A549 (cell line): Measurements from ENCODE around the gene EPHB1. TPM values are rescaled to one million over a fixed set of nuclear protein-coding genes. Genes with fewer than 3 reads are reported as not detected.

Source experiments
- ATAC-seq, 2 experiments: fragments of 200-7000 bp in 1 of 2; fragments of >200 bp in 1 of 2; cut with Nextera tagmentation in 1 of 2; cut with Tn5 transposase in 1 of 2; 3 replicates each; pipeline versions ENCODE4 v1.8.0 to v1.9.1; 2018 to 2020; ENCODE audit warnings: mild to moderate bottlenecking in 1 of 2, moderate library complexity in 1 of 2
- CTCF ChIA-PET: fragments of 300-600 bp; sonication (Branson Sonifier 250); formaldehyde crosslinking; extraction: SDS; loops from one replicate; lab custom pipeline; 2021; ENCODE audit warnings: antibody characterized with exemption, inconsistent platforms; lab: Yijun Ruan, JAX
- POLR2A ChIA-PET: fragments of 350-600 bp; formaldehyde crosslinking; extraction: SDS; loops from one replicate; lab custom pipeline; 2021; ENCODE audit warnings: antibody characterized with exemption, inconsistent platforms; lab: Yijun Ruan, JAX
- DNase-seq, 2 experiments: peaks; one replicate each; pipeline versions ENCODE4 v3.0.0 to v3.0.0-alpha.2; 2011 to 2016; ENCODE audit warnings: low read depth in 1 of 2, low spot score in 1 of 2
- FAIRE-seq: peaks from 2 replicates; lab custom pipeline; 2011; peaks lifted over from hg19 to GRCh38; lab: Jason Lieb, UNC
- H3K27ac ChIP-seq, 2 experiments: fragments of >200 bp; sonication (Bioruptor Twin); formaldehyde crosslinking; 3 replicates each; pipeline ENCODE4 v1.5.1; 2016 to 2017
- H3K4me1 ChIP-seq: fragments of >200 bp; sonication (Bioruptor Twin); formaldehyde crosslinking; 3 replicates; pipeline ENCODE4 v1.6.1; 2016
- H3K4me2 ChIP-seq: fragments of >200 bp; sonication (Bioruptor Twin); formaldehyde crosslinking; 3 replicates; pipeline ENCODE4 v1.6.1; 2016
- H3K4me3 ChIP-seq: fragments of >200 bp; sonication (Bioruptor Twin); formaldehyde crosslinking; 3 replicates; pipeline ENCODE4 v1.5.1; 2016
- H3K9me3 ChIP-seq: fragments of >200 bp; sonication (Bioruptor Twin); formaldehyde crosslinking; 3 replicates; pipeline ENCODE4 v1.6.1; 2016
- ATOH8 ChIP-seq: fragments of 250-450 bp; sonication (Bioruptor Pico); IDR thresholded peaks from 2 replicates; pipeline ENCODE4 v1.5.0; 2020; ENCODE audit warnings: low read depth, mild to moderate bottlenecking, moderate library complexity
- BHLHE40 ChIP-seq: IDR thresholded peaks from 2 replicates; pipeline ENCODE4 v1.6.1; 2012; ENCODE audit warnings: low read depth, low read length, inconsistent platforms
- CHD4 ChIP-seq: fragments of 200-600 bp; sonication (generic); IDR thresholded peaks from 2 replicates; pipeline ENCODE4 v1.6.1; 2016; ENCODE audit warnings: antibody characterized with exemption, mild to moderate bottlenecking, borderline replicate concordance
- E2F6 ChIP-seq: IDR thresholded peaks from 2 replicates; pipeline ENCODE4 v1.6.1; 2012; ENCODE audit warnings: low read depth, borderline replicate concordance
- EHF ChIP-seq: fragments of 250-450 bp; sonication (Bioruptor Pico); IDR thresholded peaks from 2 replicates; pipeline ENCODE4 v1.5.0; 2020; ENCODE audit warnings: mild to moderate bottlenecking
- ELK1 ChIP-seq: fragments of 150-350 bp; IDR thresholded peaks from 2 replicates; pipeline ENCODE4 v1.6.1; 2014; ENCODE audit warnings: low read depth, mild to moderate bottlenecking, low read length
- FOSB ChIP-seq: fragments of 250-450 bp; sonication (Bioruptor Pico); IDR thresholded peaks from 2 replicates; pipeline ENCODE4 v1.5.0; 2020; ENCODE audit warnings: mild to moderate bottlenecking, moderate library complexity
- FOSL2 ChIP-seq, 2 experiments: fragments of 450-650 bp in 1 of 2; fragments of >200 bp in 1 of 2; sonication (Bioruptor Twin) in 1 of 2; formaldehyde crosslinking; IDR thresholded peaks; 2 replicates each; pipeline versions ENCODE4 v1.5.0 to v1.6.1; 2016 to 2020; ENCODE audit warnings: mild to moderate bottlenecking in 1 of 2, moderate library complexity in 1 of 2
- HDAC2 ChIP-seq: fragments of 200-600 bp; sonication (generic); IDR thresholded peaks from 2 replicates; pipeline ENCODE4 v1.6.1; 2016
- HMGXB4 ChIP-seq: fragments of 250-450 bp; sonication (Bioruptor Pico); IDR thresholded peaks from 2 replicates; pipeline ENCODE4 v1.5.0; 2021; ENCODE audit warnings: mild to moderate bottlenecking, moderate library complexity, borderline replicate concordance
- HOXB5 ChIP-seq: fragments of 250-450 bp; sonication (Bioruptor Pico); IDR thresholded peaks from 2 replicates; pipeline ENCODE4 v1.5.0; 2020; ENCODE audit warnings: mild to moderate bottlenecking, moderate library complexity
- JUNB ChIP-seq: fragments of >200 bp; sonication (Bioruptor Twin); formaldehyde crosslinking; IDR thresholded peaks from 2 replicates; pipeline ENCODE4 v1.6.1; 2016
- KDM5A ChIP-seq: fragments of 200-600 bp; sonication (generic); IDR thresholded peaks from 2 replicates; pipeline ENCODE4 v1.6.1; 2016; ENCODE audit warnings: antibody characterized with exemption, mild to moderate bottlenecking
- MAX ChIP-seq: IDR thresholded peaks from 2 replicates; pipeline ENCODE4 v1.6.1; 2012
- MAZ ChIP-seq: fragments of 150-350 bp; IDR thresholded peaks from 2 replicates; pipeline ENCODE4 v1.6.1; 2014; ENCODE audit warnings: antibody characterized with exemption, low read depth, low read length, borderline replicate concordance
- MYC ChIP-seq: IDR thresholded peaks from 2 replicates; pipeline ENCODE4 v1.6.1; 2012; ENCODE audit warnings: mild to moderate bottlenecking, inconsistent platforms, low read length, improper control_type of control experiment, borderline replicate concordance
- NPAS2 ChIP-seq: fragments of 250-450 bp; sonication (Bioruptor Pico); IDR thresholded peaks from 2 replicates; pipeline ENCODE4 v1.8.0; 2022; ENCODE audit warnings: mild to moderate bottlenecking, moderate library complexity, borderline replicate concordance
- NR3C1 ChIP-seq: fragments of >200 bp; sonication (Bioruptor Twin); formaldehyde crosslinking; IDR thresholded peaks from 3 replicates; pipeline ENCODE4 v1.6.1; 2017
- PBX3 ChIP-seq: IDR thresholded peaks from 2 replicates; pipeline ENCODE4 v1.6.1; 2012
- PHF8 ChIP-seq: fragments of 200-600 bp; sonication (generic); IDR thresholded peaks from 2 replicates; pipeline ENCODE4 v1.6.1; 2016; ENCODE audit warnings: low read depth, mild to moderate bottlenecking, antibody characterized with exemption, moderate library complexity, borderline replicate concordance
- POLR2A ChIP-seq: IDR thresholded peaks from 2 replicates; pipeline ENCODE4 v1.6.1; 2012; ENCODE audit warnings: mild to moderate bottlenecking, low read length
- SREBF2 ChIP-seq: fragments of 450-650 bp; IDR thresholded peaks from 2 replicates; pipeline ENCODE4 v1.6.1; 2014; ENCODE audit warnings: mild to moderate bottlenecking, moderate library complexity
- ZNF302 ChIP-seq: fragments of 250-450 bp; sonication (Bioruptor Pico); IDR thresholded peaks from 2 replicates; pipeline ENCODE4 v1.9.0; 2021; ENCODE audit warnings: inconsistent platforms, mild to moderate bottlenecking, moderate library complexity
- WGBS: methylation state at CpG from one replicate; pipeline ENCODE4 v1.1.6; 2017; ENCODE audit errors: missing lambda C conversion rate; 5-methylcytosine and 5-hydroxymethylcytosine counted together
- polyA plus RNA-seq, 4 experiments: library from polyadenylated mRNA; depleted of rRNA in 3 of 4; stranded (reverse); fragments of >200 nt; fragmentation: RNase III in 1 of 4; extraction: RNeasy Plus Mini Kit Qiagen cat#74134 plus additional on column Dnase treatment in 1 of 4; gene quantifications; 2 replicates in 3 of 4; 3 replicates in 1 of 4; pipeline ENCODE4 v1.2.3, GENCODE V29; 2011 to 2017

EPHB1 gene
- polyA plus RNA-seq, 2 of the 4 experiments (the other 2 are of a cell fraction) = 0.18 to 0.21 TPM

- 46% methylated on average over 2 of the region's 2 CpGs for WGBS
- POLR2A ChIA-PET = no interaction called here
- CTCF ChIA-PET = no interaction called here
- no peak overlapping the region for H3K4me3 ChIP-seq
- ATAC-seq (no peak), FAIRE-seq (no peak), DNase-seq (no peak)
- no peak overlapping the region for H3K4me2 ChIP-seq
- TF ChIP-seq NR3C1 (no peak), ZNF302 (CRISPR knock-in tag) (no peak), CHD4 (no peak), BHLHE40 (no peak), MYC (no peak), FOSL2 (IDR thresholded peaks at IDR 0.05) (no peak), FOSL2 (CRISPR knock-in tag; IDR thresholded peaks at IDR 0.05) (no peak), ATOH8 (CRISPR knock-in tag) (no peak), HMGXB4 (CRISPR knock-in tag) (no peak), FOSB (CRISPR knock-in tag) (no peak), HDAC2 (no peak), SREBF2 (no peak), JUNB (no peak), MAZ (no peak), EHF (CRISPR knock-in tag) (no peak), PBX3 (no peak), MAX (no peak), NPAS2 (no peak), PHF8 (no peak), E2F6 (no peak)
- TF ChIP-seq, all 56 proteins: peak for 0
- Histone ChIP-seq H3K27ac (no peak overlapping the region), H3K9me3 (no peaks in the 10 kb centered on the region), H3K4me1 (no peaks in the 10 kb centered on the region)
Measured at GRCh38 chr3:134847349-134847748, 52.3 kb downstream of the EPHB1 start.

- H3K4me3 ChIP-seq = no peak overlapping the region
- no peak for FAIRE-seq
- 8% methylated on average over 6 of the region's 6 CpGs for WGBS
Measured at GRCh38 chr3:134849561-134849960, 54.5 kb downstream of the EPHB1 start.

GRCh38 chr3:134850761-134851160 is 55.7 kb downstream of the EPHB1 start:
- H3K4me2 ChIP-seq = no peak overlapping the region
- no peaks in the 10 kb centered on the region for H3K9me3 ChIP-seq
- no peak overlapping the region for H3K4me3 ChIP-seq
- no peaks in the 10 kb centered on the region for H3K4me1 ChIP-seq
- CTCF ChIA-PET = interaction anchor here (2.1 kb wide), 1 partner anchor 56 kb away, joined by 5 read pairs; no protein-coding TSS in a partner anchor
- TF ChIP-seq NPAS2 (no peak), ELK1 (no peak), POLR2A (no peak), KDM5A (no peak)
- TF ChIP-seq, all 56 proteins: peak for 0
- POLR2A ChIA-PET = no interaction called here
- no peak for DNase-seq
- no peak for ATAC-seq
- FAIRE-seq = no peak
- 71% methylated on average over 2 of the region's 3 CpGs for WGBS
- no peak overlapping the region for H3K27ac ChIP-seq

More at GRCh38 chr3:134849561-134849960, 54.5 kb downstream of the EPHB1 start:
- CTCF ChIA-PET = interaction anchor here (2.1 kb wide), 1 partner anchor 55 kb away, joined by 5 read pairs; no protein-coding TSS in a partner anchor
- no peak overlapping the region for H3K4me2 ChIP-seq
- DNase-seq (no peak), ATAC-seq (no peak)
- H3K27ac ChIP-seq = no peak overlapping the region
- POLR2A ChIA-PET = no interaction called here
- no peaks in the 10 kb centered on the region for H3K9me3 ChIP-seq
- no peak for TF ChIP-seq HOXB5 (CRISPR knock-in tag)
- H3K4me1 ChIP-seq = no peaks in the 10 kb centered on the region
